GM23248 (cell line): ENCODE data around the gene ICA1.

ENCODE experiments used
- EZH2 ChIP-seq: fragments of 200-600 bp; sonication (generic); IDR thresholded peaks from 2 replicates; pipeline ENCODE4 v1.6.1; 2018; ENCODE audit warnings: antibody characterized with exemption, mild to moderate bottlenecking; ENCODE audit not compliant: insufficient read depth, poor library complexity, severe bottlenecking
- EZH2phosphoT487 ChIP-seq: fragments of 200-600 bp; sonication (generic); IDR thresholded peaks from 2 replicates; pipeline ENCODE4 v1.6.1; 2018; ENCODE audit warnings: antibody characterized with exemption, moderate library complexity, mild to moderate bottlenecking, low read depth; ENCODE audit not compliant: insufficient read depth

GRCh38 chr7:8130663-8131062 is 131.3 kb downstream of the ICA1 start:
- TF ChIP-seq EZH2phosphoT487 (no peak), EZH2 (no peak)
